GM12878 (cell line): ENCODE data around the gene CTSD. TPM values are rescaled to one million over a fixed set of nuclear protein-coding genes. Genes with fewer than 3 reads are reported as not detected.
"Not testable (repeated sequence)": the region's sequence is repeated elsewhere in the genome, so short reads cannot be mapped to it uniquely, and the experiment has no call there.

ENCODE experiments used
- ATAC-seq: fragments of 200-7000 bp; cut with Tn5 transposase; 3 replicates; pipeline ENCODE4 v1.9.1; 2020; ENCODE audit warnings: mild to moderate bottlenecking, moderate library complexity
- BruUV-seq: library from RNA; stranded (reverse); fragments of 400-500 nt; replicated peaks from 2 replicates; lab custom pipeline; 2021; lab: Mats Ljungman, UMichigan
- CTCF ChIA-PET: fragments of 300-600 bp; sonication (Branson Sonifier 250); formaldehyde crosslinking; extraction: SDS; loops from one replicate; lab custom pipeline; 2021; ENCODE audit warnings: inconsistent platforms; lab: Yijun Ruan, JAX
- POLR2A ChIA-PET: fragments of 350-600 bp; formaldehyde crosslinking; extraction: SDS; loops from one replicate; lab custom pipeline; 2021; ENCODE audit warnings: inconsistent platforms; lab: Charles Lee
- RAD21 ChIA-PET: fragments of 300-600 bp; sonication (Branson Sonifier 250); formaldehyde crosslinking; loops from one replicate; lab custom pipeline; 2023; ENCODE audit warnings: antibody characterized with exemption; ENCODE audit not compliant: unreplicated experiment; lab: Charles Lee
- SMC1A ChIA-PET: fragments of 300-600 bp; sonication (Branson Sonifier 250); formaldehyde crosslinking; loops from one replicate; lab custom pipeline; 2023; ENCODE audit not compliant: unreplicated experiment, uncharacterized antibody; lab: Charles Lee
- DNase-seq: peaks from one replicate; pipeline ENCODE4 v3.0.0-alpha.2; 2011; ENCODE audit warnings: low read depth, low spot score
- FAIRE-seq: peaks from 3 replicates; lab custom pipeline; 2011; peaks lifted over from hg19 to GRCh38; lab: Jason Lieb, UNC
- H2AFZ ChIP-seq: 2 replicates; pipeline ENCODE4 v1.6.0; 2011; ENCODE audit warnings: low read depth, low read length, control low read depth; ENCODE audit not compliant: control insufficient read depth
- H3K27ac ChIP-seq: 2 replicates; pipeline ENCODE4 v1.5.1; 2011; ENCODE audit warnings: control low read depth; ENCODE audit not compliant: control insufficient read depth, insufficient read depth
- H3K27me3 ChIP-seq, 2 experiments: replicated peaks in 1 of 2; 2 replicates each; pipeline versions ENCODE4 v1.6.0 to v1.6.1; 2011; ENCODE audit warnings: low read length in 1 of 2; ENCODE audit not compliant: control insufficient read depth in 2 of 2, insufficient read depth in 2 of 2
- H3K36me3 ChIP-seq, 2 experiments: 2 replicates each; pipeline ENCODE4 v1.5.1; 2011; ENCODE audit warnings: low read length in 1 of 2; ENCODE audit not compliant: control insufficient read depth in 2 of 2, insufficient read depth in 2 of 2
- H3K4me1 ChIP-seq: 2 replicates; pipeline ENCODE4 v1.6.1; 2011; ENCODE audit warnings: mild to moderate bottlenecking, low read length, moderate library complexity, mixed read lengths; ENCODE audit not compliant: control insufficient read depth, insufficient read depth
- H3K4me2 ChIP-seq: 2 replicates; pipeline ENCODE4 v1.6.0; 2011; ENCODE audit warnings: control low read depth; ENCODE audit not compliant: control insufficient read depth, insufficient read depth
- H3K4me3 ChIP-seq: fragments of 200-600 bp; sonication (generic); 2 replicates; pipeline ENCODE4 v1.5.1; 2016
- H3K79me2 ChIP-seq: 2 replicates; pipeline ENCODE4 v1.6.0; 2011; ENCODE audit warnings: low read length; ENCODE audit not compliant: control insufficient read depth, insufficient read depth
- H3K9ac ChIP-seq: 2 replicates; pipeline ENCODE4 v1.8.0; 2011; ENCODE audit warnings: low read length, control low read depth, mixed read lengths; ENCODE audit not compliant: control insufficient read depth, insufficient read depth
- H3K9me3 ChIP-seq: replicated peaks from 3 replicates; pipeline ENCODE4 v1.5.1; 2011; ENCODE audit warnings: mild to moderate bottlenecking, low read length; ENCODE audit not compliant: control insufficient read depth, insufficient read depth
- H4K20me1 ChIP-seq: 2 replicates; pipeline ENCODE4 v1.6.0; 2011; ENCODE audit not compliant: control insufficient read depth, insufficient read depth
- CHD2 ChIP-seq: IDR thresholded peaks from 2 replicates; pipeline ENCODE4 v1.6.1; 2011; ENCODE audit warnings: low read depth, low read length, improper control_type of control experiment, borderline replicate concordance
- WGBS: methylation state at CpG from one replicate; pipeline ENCODE4 v1.1.6; 2016; ENCODE audit warnings: low lambda C conversion rate; ENCODE audit not compliant: insufficient replicate concordance, insufficient coverage; ENCODE audit errors: missing lambda C conversion rate; 5-methylcytosine and 5-hydroxymethylcytosine counted together
- in situ Hi-C: fragments of 300-500 bp; cut with MboI; formaldehyde crosslinking; loops from 9 replicates; pipeline ENCODE4 v1.14.3; 2018; ENCODE audit warnings: mixed read lengths
- intact Hi-C: fragments of 100-400 bp; cut with micrococcal nuclease; formaldehyde crosslinking; loops from one replicate; pipeline ENCODE4 v1.14.2; 2022; ENCODE audit not compliant: unreplicated experiment
- polyA plus RNA-seq, 11 experiments: library from polyadenylated mRNA; depleted of rRNA in 4 of 11; unstranded in 6 of 11; stranded (reverse) in 5 of 11; fragments of >200 nt; fragmentation: Nextera tagmentation in 4 of 11; fragmentation: Illumina TruSeq in 1 of 11; extraction: Ambion mirVana in 4 of 11; extraction: Trizol in 1 of 11; gene quantifications; 1 replicate in 1 of 11; 2 replicates in 10 of 11; pipeline versions ENCODE4 v1.2.1 to v1.2.3, GENCODE V29; 2011 to 2016; ENCODE audit warnings: inconsistent platforms in 2 of 11, missing spikeins in 2 of 11, low read depth in 1 of 11
- total RNA-seq, 4 experiments: library from RNA; depleted of rRNA in 3 of 4; stranded (reverse); fragments of >200 nt in 3 of 4; fragmentation: Illumina TruSeq in 1 of 4; extraction: Trizol in 1 of 4; gene quantifications; 2 replicates each; pipeline versions ENCODE4 v1.2.1 to v1.2.3, GENCODE V29; 2013 to 2021

Gene CTSD
- total and polyA plus RNA-seq, 10 of the 15 experiments (the other 5 are each of a cell fraction or from before 2014, with no cell fraction given) = 0.42 to 54.6 (median 25.0) TPM

- ChIA-PET SMC1A (no interaction called here), CTCF (no interaction called here), RAD21 (no interaction called here), POLR2A (no interaction called here)
- H3K79me2 ChIP-seq = no peaks in the 10 kb centered on the region
- H3K9me3 ChIP-seq = no peaks in the 10 kb centered on the region
- no TSS peak for BruUV-seq
- H3K27ac ChIP-seq = no peak overlapping the region
- H3K4me1 ChIP-seq = peaks cover 9% of the 10 kb centered on the region
- WGBS = 68% methylated on average over 7 of the region's 7 CpGs
- no peak overlapping the region for H3K9ac ChIP-seq
- H2AFZ ChIP-seq = no peak overlapping the region
- FAIRE-seq = no peak
- no peak for ATAC-seq
- no peaks in the 10 kb centered on the region for H3K36me3 ChIP-seq
- no peaks in the 10 kb centered on the region for H4K20me1 ChIP-seq
- no peak for DNase-seq
- no peak overlapping the region for H3K4me3 ChIP-seq
- H3K4me2 ChIP-seq = no peak overlapping the region
- intact Hi-C loops (no loop called here), in situ Hi-C loops (no loop called here)
- H3K27me3 ChIP-seq = no peaks in the 10 kb centered on the region
- TF ChIP-seq CHD2 = no peak
Measured at GRCh38 chr11:1770061-1770460, 6.3 kb upstream of the CTSD start.

GRCh38 chr11:1769304-1769936 lies 5.7 kb upstream of the CTSD start:
- in situ Hi-C loops, intact Hi-C loops: not testable (repeated sequence)

More at GRCh38 chr11:1769304-1769936, 5.7 kb upstream of the CTSD start:
- H3K4me3 ChIP-seq, BruUV-seq, FAIRE-seq, DNase-seq, RAD21 ChIA-PET, ATAC-seq, H4K20me1 ChIP-seq, H3K36me3 ChIP-seq, POLR2A ChIA-PET, H3K4me1 ChIP-seq, CTCF ChIA-PET, H3K4me2 ChIP-seq, H3K9me3 ChIP-seq, H3K27ac ChIP-seq, H3K27me3 ChIP-seq, H3K79me2 ChIP-seq, H3K9ac ChIP-seq, SMC1A ChIA-PET, H2AFZ ChIP-seq: not testable (repeated sequence)
- WGBS = 79% methylated on average over 9 of the region's 9 CpGs
